Cardiac septum (tissue), 1 donor: Measurements from ENCODE around the gene MUC5AC. TPM values are rescaled to one million over a fixed set of nuclear protein-coding genes. Genes with fewer than 3 reads are reported as not detected.
"Not testable (repeated sequence)": the region's sequence is repeated elsewhere in the genome, so short reads cannot be mapped to it uniquely, and the experiment has no call there.

ENCODE experiments used
- DNase-seq: peaks from one replicate; pipeline ENCODE4 v3.0.0-alpha.2; 2020; ENCODE audit warnings: low spot score
- intact Hi-C: fragments of 100-400 bp; cut with DNase I; formaldehyde crosslinking; loops from one replicate; pipeline ENCODE4 v1.14.0; 2022
- total RNA-seq: library from RNA; stranded (reverse); fragmentation: NEBNext Ultra II Directional; extraction: Animal tissue kit (Norgen Biotek cat#: 25700); gene quantifications from one replicate; pipeline ENCODE4 v1.2.1, GENCODE V29; 2021
- donor health status: DM: no; HTN: no; CAD: no.

MUC5AC gene
- total RNA-seq, 1 donor from 2014 or later, result not detected

DNA sequence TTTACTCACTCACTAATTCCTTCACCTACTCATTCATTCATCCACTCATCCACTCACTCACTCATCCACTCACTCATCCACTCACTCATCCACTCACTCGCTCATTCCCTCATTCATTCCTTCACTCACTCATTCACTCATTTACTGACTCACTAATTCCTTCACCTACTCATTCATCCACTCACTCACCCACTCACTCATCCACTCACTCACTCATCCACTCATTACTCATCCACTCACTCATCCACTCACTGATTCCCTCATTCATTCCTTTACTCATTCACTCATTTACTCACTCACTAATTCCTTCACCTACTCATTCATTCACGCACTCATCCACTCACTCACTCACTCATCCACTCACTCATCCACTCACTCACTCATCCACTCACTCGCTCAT is 15.6 kb downstream of the MUC5AC start:
- intact Hi-C loops, result not testable (repeated sequence)

DNA sequence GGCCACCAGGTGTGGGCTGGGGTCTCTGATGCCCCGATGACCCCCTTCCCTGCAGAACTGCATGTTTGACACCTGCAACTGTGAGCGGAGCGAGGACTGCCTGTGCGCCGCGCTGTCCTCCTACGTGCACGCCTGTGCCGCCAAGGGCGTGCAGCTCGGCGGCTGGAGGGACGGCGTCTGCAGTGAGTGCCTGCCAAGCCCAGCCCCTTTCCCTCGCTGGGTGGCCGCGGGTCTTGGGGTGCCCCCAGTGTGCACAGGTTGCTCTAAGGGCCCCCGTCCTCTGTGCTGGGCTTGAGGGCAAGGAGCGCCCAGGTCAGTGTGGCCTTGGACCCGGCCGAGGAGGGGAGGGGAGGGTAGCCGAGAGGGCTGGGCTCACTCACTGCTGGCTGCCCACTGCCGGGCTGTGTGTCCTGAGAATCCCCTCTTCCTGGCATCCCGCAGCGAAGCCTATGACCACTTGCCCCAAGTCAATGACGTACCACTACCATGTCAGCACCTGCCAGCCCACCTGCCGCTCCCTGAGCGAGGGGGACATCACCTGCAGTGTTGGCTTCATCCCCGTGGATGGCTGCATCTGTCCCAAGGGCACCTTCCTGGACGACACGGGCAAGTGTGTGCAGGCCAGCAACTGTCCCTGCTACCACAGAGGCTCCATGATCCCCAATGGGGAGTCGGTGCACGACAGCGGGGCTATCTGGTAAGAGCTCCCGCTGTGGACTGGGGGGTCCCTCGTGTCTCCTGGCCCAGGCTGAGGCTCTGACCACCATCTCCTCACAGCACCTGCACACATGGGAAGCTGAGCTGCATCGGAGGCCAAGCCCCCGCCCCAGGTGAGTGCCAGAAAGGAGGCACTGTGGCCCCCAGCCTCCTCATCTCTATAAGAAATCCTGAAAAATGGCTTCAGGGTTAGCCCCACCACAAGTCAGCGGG is 17.0 kb downstream of the MUC5AC start:
- no peak for DNase-seq
- intact Hi-C loops, result no loop called here

More for the DNA sequence above, 15.6 kb downstream of the MUC5AC start:
- DNase-seq, result not testable (repeated sequence)

DNA sequence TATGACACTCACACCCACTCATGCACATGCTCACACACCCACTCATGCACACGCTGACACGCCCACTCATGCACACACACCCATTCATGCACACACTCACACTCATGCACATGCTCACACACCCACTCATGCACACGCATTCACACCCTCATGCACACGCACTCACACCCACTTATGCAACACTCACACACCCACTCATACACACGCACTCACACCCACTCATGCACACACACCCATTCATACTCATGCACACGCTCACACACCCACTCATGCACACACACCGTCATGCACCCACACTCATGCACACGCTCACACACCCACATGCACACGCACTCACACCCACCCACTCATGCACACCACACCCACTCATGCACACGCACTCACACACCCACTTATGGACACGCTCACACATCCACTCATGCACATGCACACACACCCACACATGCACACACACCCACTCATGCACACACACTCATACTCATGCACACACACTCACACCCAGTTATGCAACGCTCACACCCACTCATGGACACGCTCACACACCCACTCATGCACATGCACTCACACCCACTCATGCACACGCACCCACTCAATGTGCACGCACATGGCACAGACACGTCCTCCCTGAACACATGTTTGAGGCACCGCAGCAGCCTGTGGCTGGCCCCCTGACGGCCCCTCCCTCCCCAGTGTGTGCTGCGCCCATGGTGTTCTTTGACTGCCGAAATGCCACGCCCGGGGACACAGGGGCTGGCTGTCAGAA is 17.9 kb downstream of the MUC5AC start:
- no peak for DNase-seq
- intact Hi-C loops, result no loop called here

DNA sequence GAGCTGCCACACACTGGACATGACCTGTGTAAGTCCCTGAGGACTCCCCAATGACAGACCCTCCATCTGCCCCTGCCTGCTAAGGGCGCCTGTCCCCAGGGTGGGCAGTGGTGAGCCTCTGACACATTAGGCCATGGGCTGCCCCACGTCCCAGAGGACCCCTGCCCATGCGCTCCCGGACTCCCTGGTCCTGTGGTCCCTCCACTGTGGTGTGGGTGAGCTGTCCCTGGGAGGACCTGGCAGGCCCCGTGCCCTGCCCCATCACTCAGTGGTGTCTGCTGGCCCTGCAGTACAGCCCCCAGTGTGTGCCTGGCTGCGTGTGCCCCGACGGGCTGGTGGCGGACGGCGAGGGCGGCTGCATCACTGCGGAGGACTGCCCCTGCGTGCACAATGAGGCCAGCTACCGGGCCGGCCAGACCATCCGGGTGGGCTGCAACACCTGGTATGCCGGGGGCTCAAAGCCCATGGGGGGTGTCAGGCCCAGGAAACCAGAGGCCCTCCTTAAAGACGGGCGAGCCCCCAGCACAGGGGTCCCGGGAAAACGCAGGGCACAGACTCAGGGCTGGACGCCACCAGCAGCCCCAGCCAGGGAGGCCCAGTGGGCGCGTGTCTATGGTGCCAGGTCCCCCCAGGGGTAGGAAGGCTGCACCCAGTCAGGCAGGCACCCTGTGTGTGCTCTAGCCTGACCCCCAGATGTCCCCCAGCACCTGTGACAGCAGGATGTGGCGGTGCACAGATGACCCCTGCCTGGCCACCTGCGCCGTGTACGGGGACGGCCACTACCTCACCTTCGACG is 18.7 kb downstream of the MUC5AC start:
- intact Hi-C loops, result no loop called here
- DNase-seq, result no peak

DNA sequence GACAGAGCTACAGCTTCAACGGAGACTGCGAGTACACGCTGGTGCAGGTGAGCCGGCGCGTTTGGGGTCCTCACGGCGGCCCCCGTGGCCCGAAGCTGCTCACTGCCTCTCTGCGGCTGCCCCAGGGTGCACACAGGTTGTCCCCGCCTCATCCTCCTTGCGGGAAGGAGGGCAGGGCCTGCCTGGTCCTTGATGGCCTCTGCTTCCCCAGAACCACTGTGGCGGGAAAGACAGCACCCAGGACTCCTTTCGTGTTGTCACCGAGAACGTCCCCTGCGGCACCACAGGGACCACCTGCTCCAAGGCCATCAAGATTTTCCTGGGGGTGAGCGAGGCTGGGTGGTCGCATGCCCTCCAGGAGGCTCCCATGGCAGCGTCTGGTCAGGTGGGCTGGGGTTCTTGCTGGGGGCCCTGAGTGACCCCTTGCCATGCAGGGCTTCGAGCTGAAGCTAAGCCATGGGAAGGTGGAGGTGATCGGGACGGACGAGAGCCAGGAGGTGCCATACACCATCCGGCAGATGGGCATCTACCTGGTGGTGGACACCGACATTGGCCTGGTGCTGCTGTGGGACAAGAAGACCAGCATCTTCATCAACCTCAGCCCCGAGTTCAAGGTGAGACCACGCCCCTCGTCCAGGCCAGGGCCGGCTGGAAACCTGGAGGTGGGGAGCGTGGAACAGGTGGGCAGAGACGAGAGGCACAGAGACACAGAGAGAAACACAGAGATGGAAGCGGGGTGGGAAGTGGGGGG is 19.4 kb downstream of the MUC5AC start:
- no peak for DNase-seq
- intact Hi-C loops, result no loop called here

DNA sequence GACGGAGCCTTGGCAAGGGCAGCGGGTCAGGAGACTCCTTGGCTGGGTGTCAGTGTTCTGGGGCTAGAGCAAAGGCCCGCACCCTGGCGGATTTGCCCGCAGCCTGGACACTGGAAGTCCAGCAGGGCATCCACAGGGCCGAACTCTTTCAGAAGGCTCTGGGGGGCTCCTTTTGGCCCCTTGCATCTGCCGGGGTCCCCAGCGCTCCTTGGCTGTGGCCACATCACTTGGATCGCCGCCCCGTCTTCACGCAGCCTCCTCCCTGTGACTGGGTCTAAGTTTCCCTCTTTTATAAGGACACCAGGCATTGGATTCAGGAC is 20.0 kb downstream of the MUC5AC start:
- DNase-seq, result no peak
- intact Hi-C loops, result no loop called here

DNA sequence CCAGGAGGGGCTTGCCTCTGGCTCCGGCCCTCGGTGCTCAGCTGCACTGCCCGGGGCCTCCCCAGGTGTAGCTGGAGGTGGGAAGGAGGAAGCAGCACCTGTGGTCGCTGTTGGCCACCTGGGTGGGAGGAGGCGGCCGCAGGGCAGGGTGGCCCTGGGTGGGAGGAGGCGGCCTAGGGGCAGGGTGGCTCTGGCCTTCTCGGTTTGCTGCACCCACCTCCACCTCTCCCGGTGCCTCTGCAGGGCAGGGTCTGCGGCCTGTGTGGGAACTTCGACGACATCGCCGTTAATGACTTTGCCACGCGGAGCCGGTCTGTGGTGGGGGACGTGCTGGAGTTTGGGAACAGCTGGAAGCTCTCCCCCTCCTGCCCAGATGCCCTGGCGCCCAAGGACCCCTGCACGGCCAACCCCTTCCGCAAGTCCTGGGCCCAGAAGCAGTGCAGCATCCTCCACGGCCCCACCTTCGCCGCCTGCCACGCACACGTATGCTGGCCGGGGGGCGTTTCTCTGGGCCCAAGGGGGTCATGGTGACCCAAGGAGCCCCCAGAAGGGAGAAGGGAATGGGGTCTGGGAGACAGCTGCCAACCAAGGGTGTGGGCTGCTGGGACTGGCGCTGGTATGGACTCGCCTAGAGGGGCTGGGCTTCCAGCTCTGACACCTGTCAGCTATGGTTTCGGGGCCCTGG is 20.6 kb downstream of the MUC5AC start:
- intact Hi-C loops, result no loop called here
- no peak for DNase-seq

DNA sequence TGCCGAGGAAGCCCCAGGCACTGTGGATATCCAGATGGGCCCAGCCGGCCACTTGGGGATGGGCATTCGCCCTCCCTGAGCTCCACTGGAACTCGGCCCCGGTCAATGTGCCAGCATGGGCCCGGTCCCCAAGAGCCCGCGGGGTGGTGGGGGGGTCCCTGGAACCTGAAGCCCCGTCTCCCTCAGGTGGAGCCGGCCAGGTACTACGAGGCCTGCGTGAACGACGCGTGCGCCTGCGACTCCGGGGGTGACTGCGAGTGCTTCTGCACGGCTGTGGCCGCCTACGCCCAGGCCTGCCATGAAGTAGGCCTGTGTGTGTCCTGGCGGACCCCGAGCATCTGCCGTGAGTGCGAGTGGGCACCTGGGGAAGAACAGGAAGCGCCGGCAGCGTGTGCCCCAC is 21.2 kb downstream of the MUC5AC start:
- intact Hi-C loops, result no loop called here
- DNase-seq, result no peak

DNA sequence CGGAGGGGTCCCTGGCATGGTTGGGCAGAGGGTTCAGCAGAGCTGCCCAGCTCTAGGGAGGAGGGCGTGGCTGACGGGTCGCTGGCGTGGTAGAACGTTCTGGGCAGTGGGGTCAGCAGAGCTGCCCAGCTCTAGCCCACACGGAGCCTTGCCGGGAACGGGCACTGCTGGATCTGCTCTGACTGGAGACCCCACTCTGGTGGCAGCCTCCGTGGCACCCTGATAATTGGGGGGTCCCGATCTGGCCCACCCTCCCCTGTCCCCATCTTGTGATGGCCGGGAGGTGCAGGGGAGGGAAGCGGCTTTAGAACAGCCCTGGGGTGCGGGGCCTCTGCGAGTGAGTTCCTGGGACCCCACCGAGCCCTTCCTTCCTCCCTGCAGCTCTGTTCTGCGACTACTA is 21.9 kb downstream of the MUC5AC start:
- intact Hi-C loops, result loop anchor here (10.0 kb wide), 1 partner anchor 165 kb away; no protein-coding TSS in a partner anchor

DNA sequence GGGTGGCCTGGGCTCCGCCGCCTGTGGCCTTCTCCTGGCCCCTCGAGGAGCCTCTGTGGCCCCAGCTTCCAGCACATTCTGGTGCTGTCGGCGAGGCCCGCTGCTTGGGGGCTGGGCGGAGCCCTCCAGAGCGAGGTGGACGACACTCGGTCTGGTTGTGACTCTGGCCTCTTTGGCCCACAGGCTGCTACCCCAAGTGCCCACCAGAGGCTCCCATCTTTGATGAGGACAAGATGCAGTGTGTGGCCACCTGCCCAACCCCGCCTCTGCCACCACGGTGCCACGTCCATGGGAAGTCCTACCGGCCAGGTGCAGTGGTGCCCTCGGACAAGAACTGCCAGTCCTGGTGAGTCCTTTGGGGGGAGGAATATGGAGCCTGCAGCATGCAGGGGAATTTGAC is 22.4 kb downstream of the MUC5AC start:
- intact Hi-C loops, result loop anchor here (10.0 kb wide), 1 partner anchor 165 kb away; no protein-coding TSS in a partner anchor
- DNase-seq, result no peak

More for the DNA sequence above, 21.9 kb downstream of the MUC5AC start:
- no peak for DNase-seq

DNA sequence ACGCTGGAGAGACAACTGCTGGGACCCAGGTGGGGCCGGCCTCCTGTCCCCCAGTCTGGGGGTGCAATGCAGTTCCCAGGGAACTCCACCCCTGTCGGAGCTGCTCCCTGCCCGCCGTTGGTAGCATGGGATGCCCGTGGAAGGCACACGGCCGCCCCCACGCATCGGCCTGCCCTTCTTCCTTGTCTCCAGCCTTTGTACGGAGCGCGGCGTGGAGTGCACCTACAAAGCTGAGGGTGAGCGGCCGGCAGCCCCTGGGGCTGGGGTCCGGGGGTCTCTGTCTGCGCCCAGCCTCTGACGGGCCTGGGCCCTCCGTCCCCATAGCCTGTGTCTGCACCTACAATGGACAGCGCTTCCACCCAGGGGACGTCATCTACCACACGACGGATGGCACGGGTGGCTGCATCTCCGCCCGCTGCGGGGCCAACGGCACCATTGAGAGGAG is 23.2 kb downstream of the MUC5AC start:
- no peak for DNase-seq
- intact Hi-C loops, result loop anchor here (10.0 kb wide), 1 partner anchor 166 kb away; no protein-coding TSS in a partner anchor

DNA sequence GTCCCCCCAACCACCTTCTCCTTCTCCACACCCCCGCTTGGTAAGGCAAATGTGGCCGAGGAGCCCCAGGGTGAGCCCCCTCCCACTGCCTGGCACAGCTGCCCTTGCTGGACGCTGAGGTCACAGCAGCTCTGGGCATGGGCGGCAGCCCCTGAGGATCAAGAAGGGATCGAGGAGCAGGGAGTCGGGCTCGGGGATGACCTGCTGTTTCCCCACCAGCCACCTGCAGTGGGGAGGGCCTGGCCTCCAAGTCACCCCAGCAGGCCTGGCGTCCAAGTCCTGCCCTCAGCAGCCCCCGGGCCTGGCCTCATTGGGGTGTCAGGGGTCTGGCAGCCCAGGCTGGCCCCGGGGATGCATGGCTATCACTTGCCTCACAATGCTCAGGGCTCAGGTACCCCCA is 23.7 kb downstream of the MUC5AC start:
- intact Hi-C loops, result loop anchor here (10.0 kb wide), 1 partner anchor 167 kb away; no protein-coding TSS in a partner anchor
- DNase-seq, result no peak

DNA sequence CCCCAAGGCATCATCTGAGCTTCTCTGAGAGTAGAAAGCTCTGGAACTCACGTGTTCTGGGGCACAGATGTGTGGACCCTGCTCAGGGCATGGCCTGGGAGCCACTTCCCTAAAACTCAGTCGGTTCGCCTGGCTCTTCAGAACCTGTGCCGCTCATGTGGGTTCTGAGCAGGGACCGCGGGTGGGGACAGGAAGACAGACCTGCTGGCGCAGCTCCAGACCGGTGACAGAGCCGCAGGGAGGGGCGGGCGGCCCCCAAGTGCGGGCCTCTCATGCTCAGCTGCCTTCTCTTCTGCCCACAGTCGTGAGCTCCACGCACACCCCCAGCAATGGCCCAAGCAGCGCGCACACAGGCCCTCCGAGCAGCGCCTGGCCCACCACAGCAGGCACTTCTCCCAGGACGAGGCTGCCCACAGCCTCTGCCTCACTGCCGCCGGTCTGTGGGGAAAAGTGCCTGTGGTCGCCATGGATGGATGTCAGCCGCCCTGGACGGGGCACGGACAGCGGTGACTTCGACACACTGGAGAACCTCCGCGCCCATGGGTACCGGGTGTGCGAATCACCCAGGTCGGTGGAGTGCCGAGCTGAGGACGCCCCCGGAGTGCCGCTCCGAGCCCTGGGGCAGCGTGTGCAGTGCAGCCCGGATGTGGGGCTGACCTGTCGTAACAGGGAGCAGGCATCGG is 24.2 kb downstream of the MUC5AC start:
- intact Hi-C loops, result loop anchor here (10.0 kb wide), 1 partner anchor 167 kb away; no protein-coding TSS in a partner anchor
- no peak for DNase-seq

DNA sequence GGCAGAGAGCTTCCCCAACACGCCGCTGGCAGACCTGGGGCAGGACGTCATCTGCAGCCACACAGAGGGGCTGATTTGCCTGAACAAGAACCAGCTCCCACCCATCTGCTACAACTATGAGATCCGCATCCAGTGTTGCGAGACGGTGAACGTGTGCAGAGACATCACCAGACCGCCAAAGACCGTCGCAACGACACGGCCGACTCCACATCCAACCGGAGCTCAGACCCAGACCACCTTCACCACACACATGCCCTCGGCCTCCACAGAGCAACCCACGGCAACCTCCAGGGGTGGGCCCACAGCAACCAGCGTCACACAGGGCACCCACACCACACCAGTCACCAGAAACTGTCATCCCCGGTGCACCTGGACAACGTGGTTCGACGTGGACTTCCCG is 26.4 kb downstream of the MUC5AC start:
- intact Hi-C loops, result loop anchor here (10.0 kb wide), 1 partner anchor 169 kb away; no protein-coding TSS in a partner anchor

DNA sequence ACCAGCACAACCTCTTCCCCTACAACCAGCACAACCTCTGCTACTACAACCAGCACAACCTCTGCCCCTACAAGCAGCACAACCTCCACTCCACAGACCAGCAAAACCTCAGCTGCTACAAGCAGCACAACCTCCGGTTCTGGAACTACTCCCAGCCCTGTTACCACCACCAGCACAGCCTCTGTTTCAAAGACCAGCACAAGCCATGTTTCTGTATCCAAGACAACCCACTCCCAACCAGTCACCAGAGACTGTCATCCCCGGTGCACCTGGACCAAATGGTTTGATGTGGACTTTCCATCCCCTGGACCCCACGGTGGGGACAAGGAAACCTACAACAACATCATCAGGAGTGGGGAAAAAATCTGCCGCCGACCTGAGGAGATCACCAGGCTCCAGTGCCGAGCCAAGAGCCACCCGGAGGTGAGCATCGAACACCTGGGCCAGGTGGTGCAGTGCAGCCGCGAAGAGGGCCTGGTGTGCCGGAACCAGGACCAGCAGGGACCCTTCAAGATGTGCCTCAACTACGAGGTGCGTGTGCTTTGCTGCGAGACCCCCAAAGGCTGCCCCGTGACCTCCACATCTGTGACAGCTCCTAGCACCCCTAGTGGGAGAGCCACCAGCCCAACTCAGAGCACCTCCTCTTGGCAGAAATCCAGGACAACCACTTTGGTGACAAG is 30.8 kb downstream of the MUC5AC start:
- not testable (repeated sequence) for DNase-seq
- intact Hi-C loops, result loop anchor here (10.0 kb wide), 1 partner anchor 174 kb away; no protein-coding TSS in a partner anchor

More for the DNA sequence above, 26.4 kb downstream of the MUC5AC start:
- not testable (repeated sequence) for DNase-seq

DNA sequence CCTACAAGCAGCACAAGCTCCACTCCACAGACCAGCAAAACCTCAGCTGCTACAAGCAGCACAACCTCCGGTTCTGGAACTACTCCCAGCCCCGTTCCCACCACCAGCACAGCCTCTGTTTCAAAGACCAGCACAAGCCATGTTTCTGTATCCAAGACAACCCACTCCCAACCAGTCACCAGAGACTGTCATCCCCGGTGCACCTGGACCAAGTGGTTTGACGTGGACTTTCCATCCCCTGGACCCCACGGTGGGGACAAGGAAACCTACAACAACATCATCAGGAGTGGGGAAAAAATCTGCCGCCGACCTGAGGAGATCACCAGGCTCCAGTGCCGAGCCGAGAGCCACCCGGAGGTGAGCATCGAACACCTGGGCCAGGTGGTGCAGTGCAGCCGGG is 32.1 kb downstream of the MUC5AC start:
- intact Hi-C loops, result loop anchor here (10.0 kb wide), 1 partner anchor 175 kb away; no protein-coding TSS in a partner anchor
- DNase-seq, result peak; percentile 31
